GM23338 (cell line): ENCODE data around the gene LYRM2. TPM values are rescaled to one million over a fixed set of nuclear protein-coding genes. Genes with fewer than 3 reads are reported as not detected.

Experiments used
- ATAC-seq: fragments of 200-7000 bp; cut with Tn5 transposase; 3 replicates; pipeline ENCODE4 v1.9.1; 2020
- DNase-seq: peaks from one replicate; pipeline ENCODE4 v3.0.0-alpha.2; 2015; ENCODE audit warnings: low spot score
- H2AFZ ChIP-seq: fragments of 200-600 bp; sonication (generic); 2 replicates; pipeline ENCODE4 v1.8.0; 2016; ENCODE audit warnings: antibody characterized with exemption, mild to moderate bottlenecking, moderate library complexity
- H3F3A ChIP-seq: fragments of 200-600 bp; sonication (generic); replicated peaks from 2 replicates; pipeline ENCODE4 v1.8.0; 2017; ENCODE audit warnings: antibody characterized with exemption, mixed run types, low read depth
- H3K27ac ChIP-seq: fragments of 200-600 bp; sonication (generic); 2 replicates; pipeline ENCODE4 v1.6.1; 2016; ENCODE audit warnings: low read depth
- H3K27me3 ChIP-seq: fragments of 200-600 bp; sonication (generic); 2 replicates; pipeline ENCODE4 v1.8.0; 2016; ENCODE audit warnings: mild to moderate bottlenecking, mixed run types, moderate library complexity; ENCODE audit not compliant: insufficient read depth
- H3K36me3 ChIP-seq: fragments of 200-600 bp; sonication (generic); 2 replicates; pipeline ENCODE4 v1.8.0; 2016; ENCODE audit warnings: mild to moderate bottlenecking; ENCODE audit not compliant: insufficient read depth
- H3K4me1 ChIP-seq: fragments of 200-600 bp; sonication (generic); 2 replicates; pipeline ENCODE4 v1.8.0; 2016; ENCODE audit warnings: mild to moderate bottlenecking, moderate library complexity; ENCODE audit not compliant: insufficient read depth
- H3K4me2 ChIP-seq: fragments of 200-600 bp; sonication (generic); 2 replicates; pipeline ENCODE4 v1.7.1; 2017; ENCODE audit warnings: mixed run types
- H3K4me3 ChIP-seq: fragments of 200-600 bp; sonication (generic); 2 replicates; pipeline ENCODE4 v1.6.1; 2016; ENCODE audit warnings: mixed run types
- H3K79me2 ChIP-seq: fragments of 200-600 bp; sonication (generic); replicated peaks from 2 replicates; pipeline ENCODE4 v1.8.0; 2017; ENCODE audit warnings: mild to moderate bottlenecking; ENCODE audit not compliant: insufficient read depth
- H3K9me2 ChIP-seq: fragments of 200-600 bp; sonication (generic); 2 replicates; pipeline ENCODE4 v1.8.0; 2017; ENCODE audit not compliant: insufficient read depth
- H4K20me1 ChIP-seq: fragments of 200-600 bp; sonication (generic); replicated peaks from 2 replicates; pipeline ENCODE4 v1.8.0; 2017; ENCODE audit warnings: mild to moderate bottlenecking; ENCODE audit not compliant: insufficient read depth
- H3K27ac Mint-ChIP-seq: 2 replicates; pipeline ENCODE4 v1.8.0; 2020; ENCODE audit warnings: inconsistent platforms, mild to moderate bottlenecking, moderate library complexity, mixed read lengths
- H3K27me3 Mint-ChIP-seq: 3 replicates; pipeline ENCODE4 v1.8.0; 2022; ENCODE audit warnings: low read depth, mild to moderate bottlenecking, moderate library complexity, mixed read lengths, inconsistent platforms; ENCODE audit not compliant: insufficient read depth, poor library complexity
- H3K36me3 Mint-ChIP-seq: 3 replicates; pipeline ENCODE4 v1.8.0; 2021; ENCODE audit warnings: low read depth, mild to moderate bottlenecking, inconsistent platforms, moderate library complexity, mixed read lengths
- H3K4me1 Mint-ChIP-seq: 3 replicates; pipeline ENCODE4 v1.8.0; 2020; ENCODE audit warnings: mild to moderate bottlenecking, inconsistent platforms, mixed read lengths
- H3K4me3 Mint-ChIP-seq: 3 replicates; pipeline ENCODE4 v1.8.0; 2021; ENCODE audit warnings: moderate library complexity, mild to moderate bottlenecking, inconsistent platforms, mixed read lengths
- H3K9me3 Mint-ChIP-seq: 3 replicates; pipeline ENCODE4 v1.8.0; 2020; ENCODE audit warnings: moderate library complexity, mild to moderate bottlenecking, inconsistent platforms, mixed read lengths
- CREB1 ChIP-seq: fragments of 250-450 bp; sonication (Bioruptor Pico); IDR thresholded peaks from 2 replicates; pipeline ENCODE4 v1.5.0; 2020; ENCODE audit warnings: low read depth, mild to moderate bottlenecking, moderate library complexity
- EZH2phosphoT487 ChIP-seq: fragments of 200-600 bp; sonication (generic); IDR thresholded peaks from one replicate; pipeline ENCODE4 v1.8.1; 2018; ENCODE audit warnings: antibody characterized with exemption; ENCODE audit not compliant: unreplicated experiment
- JUNB ChIP-seq: IDR thresholded peaks from one replicate; pipeline ENCODE4 v1.6.1; 2016; ENCODE audit warnings: antibody characterized with exemption; ENCODE audit not compliant: unreplicated experiment
- NANOG ChIP-seq: IDR thresholded peaks from 2 replicates; pipeline ENCODE4 v1.6.1; 2016; ENCODE audit warnings: antibody characterized with exemption, borderline replicate concordance
- POLR2AphosphoS5 ChIP-seq: IDR thresholded peaks from 2 replicates; pipeline ENCODE4 v1.6.1; 2016; ENCODE audit warnings: antibody characterized with exemption, low read depth
- REST ChIP-seq: IDR thresholded peaks from one replicate; pipeline ENCODE4 v1.6.1; 2018; ENCODE audit warnings: antibody characterized with exemption; ENCODE audit not compliant: unreplicated experiment
- ZNF114 ChIP-seq: fragments of 250-450 bp; sonication (Bioruptor Pico); IDR thresholded peaks from 2 replicates; pipeline ENCODE4 v1.5.0; 2020; ENCODE audit warnings: mild to moderate bottlenecking, moderate library complexity
- ZNF331 ChIP-seq: fragments of 250-450 bp; sonication (Bioruptor Pico); IDR thresholded peaks from 2 replicates; pipeline ENCODE4 v1.5.0; 2020; ENCODE audit warnings: low read depth, mild to moderate bottlenecking, moderate library complexity
- polyA plus RNA-seq: library from polyadenylated mRNA; unstranded; fragments of >200 nt; fragmentation: Nextera tagmentation; extraction: Ambion mirVana; gene quantifications from 2 replicates; pipeline ENCODE4 v1.2.1, GENCODE V29; 2016
- total RNA-seq: library from RNA; depleted of rRNA; stranded (reverse); fragments of >200 nt; shearing (Covaris generic); gene quantifications from 2 replicates; pipeline ENCODE4 v1.2.3, GENCODE V29; 2014
- TF ChIP-seq, protein P1 (sequence below): fragments of 250-450 bp; sonication (Bioruptor Pico); IDR thresholded peaks from 2 replicates; pipeline ENCODE4 v1.5.0; 2020; ENCODE audit warnings: mild to moderate bottlenecking, moderate library complexity

The LYRM2 gene
- total and polyA plus RNA-seq, 2 experiments from 2014 or later, result 20.3 to 67.3 TPM

DNA sequence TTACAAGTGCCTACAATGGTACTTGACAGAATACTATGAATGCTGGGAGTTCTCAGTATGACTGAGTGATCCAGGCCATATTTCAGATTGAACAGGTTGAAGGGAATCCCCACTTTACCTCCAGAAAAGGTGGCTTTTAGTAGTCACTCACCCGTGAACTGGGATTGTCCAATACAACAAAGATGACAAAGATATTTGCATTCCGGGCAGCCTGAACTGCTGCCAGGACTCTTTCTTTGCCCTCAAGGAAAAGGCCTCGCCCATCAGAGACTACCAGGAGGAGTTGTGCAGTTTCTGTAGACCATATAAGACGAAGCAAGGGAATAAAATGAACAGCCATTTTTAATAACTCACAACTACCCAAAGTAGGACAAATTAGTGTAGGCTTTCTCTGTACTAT, 6.3 kb upstream of the LYRM2 start:
- Mint-ChIP-seq H3K4me1 (peaks cover 3% of the 10 kb centered on the region; the same call in 1 of the 3 replicates), H3K4me3 (no peak overlapping the region), H3K9me3 (no peaks in the 10 kb centered on the region), H3K36me3 (peaks cover 87% of the 10 kb centered on the region), H3K27ac (no peak overlapping the region), H3K27me3 (no peaks in the 10 kb centered on the region)
- H3K4me2 ChIP-seq, result no peak overlapping the region
- H3K79me2 ChIP-seq, result no peaks in the 10 kb centered on the region
- no peaks in the 10 kb centered on the region for H3K27me3 ChIP-seq
- H3K36me3 ChIP-seq, result peaks cover 75% of the 10 kb centered on the region
- H3F3A ChIP-seq, result peaks cover 12% of the 10 kb centered on the region
- H3K4me1 ChIP-seq, result no peaks in the 10 kb centered on the region
- H3K4me3 ChIP-seq, result no peak overlapping the region
- H4K20me1 ChIP-seq, result peaks cover 5% of the 10 kb centered on the region
- no peak overlapping the region for H3K27ac ChIP-seq
- ATAC-seq, result no peak
- no peaks in the 10 kb centered on the region for H3K9me2 ChIP-seq
- DNase-seq, result no peak
- no peak for TF ChIP-seq EZH2phosphoT487
- no peak for TF ChIP-seq ZNF331 (CRISPR knock-in tag)
- TF ChIP-seq ZNF114 (CRISPR knock-in tag), result no peak
- no peak for TF ChIP-seq CREB1 (CRISPR knock-in tag)
- TF ChIP-seq REST, result no peak
- TF ChIP-seq, protein P1, sequence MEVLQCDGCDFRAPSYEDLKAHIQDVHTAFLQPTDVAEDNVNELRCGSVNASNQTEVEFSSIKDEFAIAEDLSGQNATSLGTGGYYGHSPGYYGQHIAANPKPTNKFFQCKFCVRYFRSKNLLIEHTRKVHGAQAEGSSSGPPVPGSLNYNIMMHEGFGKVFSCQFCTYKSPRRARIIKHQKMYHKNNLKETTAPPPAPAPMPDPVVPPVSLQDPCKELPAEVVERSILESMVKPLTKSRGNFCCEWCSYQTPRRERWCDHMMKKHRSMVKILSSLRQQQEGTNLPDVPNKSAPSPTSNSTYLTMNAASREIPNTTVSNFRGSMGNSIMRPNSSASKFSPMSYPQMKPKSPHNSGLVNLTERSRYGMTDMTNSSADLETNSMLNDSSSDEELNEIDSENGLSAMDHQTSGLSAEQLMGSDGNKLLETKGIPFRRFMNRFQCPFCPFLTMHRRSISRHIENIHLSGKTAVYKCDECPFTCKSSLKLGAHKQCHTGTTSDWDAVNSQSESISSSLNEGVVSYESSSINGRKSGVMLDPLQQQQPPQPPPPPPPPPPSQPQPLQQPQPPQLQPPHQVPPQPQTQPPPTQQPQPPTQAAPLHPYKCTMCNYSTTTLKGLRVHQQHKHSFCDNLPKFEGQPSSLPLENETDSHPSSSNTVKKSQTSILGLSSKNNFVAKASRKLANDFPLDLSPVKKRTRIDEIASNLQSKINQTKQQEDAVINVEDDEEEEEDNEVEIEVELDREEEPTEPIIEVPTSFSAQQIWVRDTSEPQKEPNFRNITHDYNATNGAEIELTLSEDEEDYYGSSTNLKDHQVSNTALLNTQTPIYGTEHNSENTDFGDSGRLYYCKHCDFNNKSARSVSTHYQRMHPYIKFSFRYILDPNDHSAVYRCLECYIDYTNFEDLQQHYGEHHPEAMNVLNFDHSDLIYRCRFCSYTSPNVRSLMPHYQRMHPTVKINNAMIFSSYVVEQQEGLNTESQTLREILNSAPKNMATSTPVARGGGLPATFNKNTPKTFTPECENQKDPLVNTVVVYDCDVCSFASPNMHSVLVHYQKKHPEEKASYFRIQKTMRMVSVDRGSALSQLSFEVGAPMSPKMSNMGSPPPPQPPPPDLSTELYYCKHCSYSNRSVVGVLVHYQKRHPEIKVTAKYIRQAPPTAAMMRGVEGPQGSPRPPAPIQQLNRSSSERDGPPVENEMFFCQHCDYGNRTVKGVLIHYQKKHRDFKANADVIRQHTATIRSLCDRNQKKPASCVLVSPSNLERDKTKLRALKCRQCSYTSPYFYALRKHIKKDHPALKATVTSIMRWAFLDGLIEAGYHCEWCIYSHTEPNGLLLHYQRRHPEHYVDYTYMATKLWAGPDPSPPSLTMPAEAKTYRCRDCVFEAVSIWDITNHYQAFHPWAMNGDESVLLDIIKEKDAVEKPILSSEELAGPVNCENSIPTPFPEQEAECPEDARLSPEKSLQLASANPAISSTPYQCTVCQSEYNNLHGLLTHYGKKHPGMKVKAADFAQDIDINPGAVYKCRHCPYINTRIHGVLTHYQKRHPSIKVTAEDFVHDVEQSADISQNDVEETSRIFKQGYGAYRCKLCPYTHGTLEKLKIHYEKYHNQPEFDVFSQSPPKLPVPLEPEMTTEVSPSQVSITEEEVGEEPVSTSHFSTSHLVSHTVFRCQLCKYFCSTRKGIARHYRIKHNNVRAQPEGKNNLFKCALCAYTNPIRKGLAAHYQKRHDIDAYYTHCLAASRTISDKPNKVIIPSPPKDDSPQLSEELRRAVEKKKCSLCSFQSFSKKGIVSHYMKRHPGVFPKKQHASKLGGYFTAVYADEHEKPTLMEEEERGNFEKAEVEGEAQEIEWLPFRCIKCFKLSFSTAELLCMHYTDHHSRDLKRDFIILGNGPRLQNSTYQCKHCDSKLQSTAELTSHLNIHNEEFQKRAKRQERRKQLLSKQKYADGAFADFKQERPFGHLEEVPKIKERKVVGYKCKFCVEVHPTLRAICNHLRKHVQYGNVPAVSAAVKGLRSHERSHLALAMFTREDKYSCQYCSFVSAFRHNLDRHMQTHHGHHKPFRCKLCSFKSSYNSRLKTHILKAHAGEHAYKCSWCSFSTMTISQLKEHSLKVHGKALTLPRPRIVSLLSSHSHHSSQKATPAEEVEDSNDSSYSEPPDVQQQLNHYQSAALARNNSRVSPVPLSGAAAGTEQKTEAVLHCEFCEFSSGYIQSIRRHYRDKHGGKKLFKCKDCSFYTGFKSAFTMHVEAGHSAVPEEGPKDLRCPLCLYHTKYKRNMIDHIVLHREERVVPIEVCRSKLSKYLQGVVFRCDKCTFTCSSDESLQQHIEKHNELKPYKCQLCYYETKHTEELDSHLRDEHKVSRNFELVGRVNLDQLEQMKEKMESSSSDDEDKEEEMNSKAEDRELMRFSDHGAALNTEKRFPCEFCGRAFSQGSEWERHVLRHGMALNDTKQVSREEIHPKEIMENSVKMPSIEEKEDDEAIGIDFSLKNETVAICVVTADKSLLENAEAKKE (CRISPR knock-in tag), result no peak
- TF ChIP-seq POLR2AphosphoS5, result no peak
- TF ChIP-seq JUNB, result no peak
- no peak for TF ChIP-seq NANOG
- H2AFZ ChIP-seq, result no peak overlapping the region
